Transverse colon (tissue), 4 donors: ENCODE measurements around the gene C2orf92. TPM values are rescaled to one million over a fixed set of nuclear protein-coding genes. Genes with fewer than 3 reads are reported as not detected.

Experiments
- DNase-seq: peaks from one replicate; pipeline ENCODE4 v3.0.0-alpha.2; 2019
- H3K27ac ChIP-seq, 4 donors: fragments of 200-600 bp; sonication (generic); 2 replicates each; pipeline ENCODE4 v1.5.1; 2016 to 2018; ENCODE audit warnings: inconsistent platforms in 4 of 4
- H3K27me3 ChIP-seq: fragments of 200-600 bp; sonication (generic); 2 replicates; pipeline ENCODE4 v1.5.1; 2017; ENCODE audit warnings: inconsistent platforms
- H3K36me3 ChIP-seq, 4 donors: fragments of 200-600 bp; sonication (generic); 2 replicates each; pipeline ENCODE4 v1.5.1; 2017 to 2019; ENCODE audit warnings: inconsistent platforms in 4 of 4
- H3K4me1 ChIP-seq, 4 donors: fragments of 200-600 bp; sonication (generic); 2 replicates each; pipeline ENCODE4 v1.5.1; 2017 to 2020; ENCODE audit warnings: inconsistent platforms in 4 of 4
- H3K4me3 ChIP-seq, 4 donors: fragments of 200-600 bp; sonication (generic); 1 replicate in 1 of 4; 2 replicates in 3 of 4; pipeline versions ENCODE4 v1.5.1 to v1.6.1; 2017 to 2019; ENCODE audit warnings: inconsistent platforms in 4 of 4
- H3K9me3 ChIP-seq, 2 donors: fragments of 200-600 bp; sonication (generic); 2 replicates each; pipeline ENCODE4 v1.5.1; 2017 to 2019; ENCODE audit warnings: inconsistent platforms in 2 of 2
- EP300 ChIP-seq: sonication (generic); formaldehyde crosslinking; IDR thresholded peaks from one replicate; pipeline ENCODE4 v1.6.1; 2017; ENCODE audit warnings: antibody characterized with exemption, low read depth
- POLR2A ChIP-seq: fragments of 450-650 bp; IDR thresholded peaks from one replicate; pipeline ENCODE4 v1.6.1; 2016; ENCODE audit warnings: antibody characterized with exemption, mild to moderate bottlenecking, moderate library complexity
- POLR2AphosphoS5 ChIP-seq, 3 donors: sonication (generic); formaldehyde crosslinking; IDR thresholded peaks; one replicate each; pipeline ENCODE4 v1.6.1; 2016; ENCODE audit warnings: antibody characterized with exemption in 3 of 3
- WGBS, 2 donors: methylation state at CpG; one replicate each; pipeline ENCODE4 v1.1.5; 2018; ENCODE audit warnings: low coverage in 1 of 2; 5-methylcytosine and 5-hydroxymethylcytosine counted together
- in situ Hi-C, 4 donors: fragments of 200-750 bp; cut with MboI; loops; one replicate each; pipeline versions ENCODE4 v1.15.0 to v1.15.1; 2017; ENCODE audit warnings: low sequenced_read_pairs in 3 of 4, low pct_ligation_motif_present in 1 of 4, low pct_unique_long_range_greater_than_20kb in 1 of 4
- intact Hi-C: fragments of 100-400 bp; cut with DNase I; formaldehyde crosslinking; loops from one replicate; pipeline ENCODE4 v1.15.1; 2023; ENCODE audit warnings: low total_unique reads
- total RNA-seq, 4 donors: library from RNA; depleted of rRNA; stranded (reverse); fragments of >200 nt; gene quantifications; one replicate each; pipeline ENCODE4 v1.1.0, GENCODE V29; 2016
- TF ChIP-seq, protein P1 (sequence below), 5 experiments: fragments of 200-600 bp in 3 of 5; fragments of 450-650 bp in 2 of 5; sonication (generic) in 3 of 5; IDR thresholded peaks; 1 replicate in 2 of 5; 2 replicates in 3 of 5; pipeline ENCODE4 v1.5.1; 2016 to 2017; ENCODE audit warnings: antibody characterized with exemption in 5 of 5, inconsistent platforms in 3 of 5, mild to moderate bottlenecking in 2 of 5, moderate library complexity in 1 of 5

C2orf92 gene
- total RNA-seq, 4 donors from 2014 or later = 13.8 to 27.3 (median 17.9) TPM

GRCh38 chr2:97747285-97747684, 77.8 kb downstream of the C2orf92 start:
- H3K4me1 ChIP-seq = peaks cover 0 to 19% (median 7%) of the 10 kb centered on the region in 4 donors
- in situ Hi-C loops = no loop called here
- H3K36me3 ChIP-seq = peaks cover 0 to 7% (median 0%) of the 10 kb centered on the region in 4 donors
- H3K9me3 ChIP-seq = no peaks in the 10 kb centered on the region
- WGBS, 2 donors = 57 to 60% methylated on average over 3 of the region's 3 CpGs
- H3K4me3 ChIP-seq = no peak overlapping the region
- H3K27ac ChIP-seq = no peak overlapping the region
- no peak for DNase-seq
- intact Hi-C loops = no loop called here
- no peaks in the 10 kb centered on the region for H3K27me3 ChIP-seq
- TF ChIP-seq, protein P1, sequence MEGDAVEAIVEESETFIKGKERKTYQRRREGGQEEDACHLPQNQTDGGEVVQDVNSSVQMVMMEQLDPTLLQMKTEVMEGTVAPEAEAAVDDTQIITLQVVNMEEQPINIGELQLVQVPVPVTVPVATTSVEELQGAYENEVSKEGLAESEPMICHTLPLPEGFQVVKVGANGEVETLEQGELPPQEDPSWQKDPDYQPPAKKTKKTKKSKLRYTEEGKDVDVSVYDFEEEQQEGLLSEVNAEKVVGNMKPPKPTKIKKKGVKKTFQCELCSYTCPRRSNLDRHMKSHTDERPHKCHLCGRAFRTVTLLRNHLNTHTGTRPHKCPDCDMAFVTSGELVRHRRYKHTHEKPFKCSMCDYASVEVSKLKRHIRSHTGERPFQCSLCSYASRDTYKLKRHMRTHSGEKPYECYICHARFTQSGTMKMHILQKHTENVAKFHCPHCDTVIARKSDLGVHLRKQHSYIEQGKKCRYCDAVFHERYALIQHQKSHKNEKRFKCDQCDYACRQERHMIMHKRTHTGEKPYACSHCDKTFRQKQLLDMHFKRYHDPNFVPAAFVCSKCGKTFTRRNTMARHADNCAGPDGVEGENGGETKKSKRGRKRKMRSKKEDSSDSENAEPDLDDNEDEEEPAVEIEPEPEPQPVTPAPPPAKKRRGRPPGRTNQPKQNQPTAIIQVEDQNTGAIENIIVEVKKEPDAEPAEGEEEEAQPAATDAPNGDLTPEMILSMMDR (IDR thresholded peaks at IDR 0.05) = no peak
- no peak for TF ChIP-seq POLR2A
- no peak for TF ChIP-seq EP300
- no peak for TF ChIP-seq POLR2AphosphoS5 (IDR thresholded peaks at IDR 0.05)

GRCh38 chr2:97747716-97748115, 78.2 kb downstream of the C2orf92 start:
- peaks cover 0 to 7% (median 0%) of the 10 kb centered on the region in 4 donors for H3K36me3 ChIP-seq
- no peak overlapping the region for H3K27ac ChIP-seq
- peaks cover 0 to 19% (median 7%) of the 10 kb centered on the region in 4 donors for H3K4me1 ChIP-seq
- no peaks in the 10 kb centered on the region for H3K9me3 ChIP-seq
- DNase-seq = no peak
- no peak for TF ChIP-seq EP300
- TF ChIP-seq, protein P1 (IDR thresholded peaks at IDR 0.05) = no peak
- TF ChIP-seq POLR2AphosphoS5 (IDR thresholded peaks at IDR 0.05) = no peak
- no peak for TF ChIP-seq POLR2A
- 40 to 71% methylated on average over 1 to 4 of the region's 4 CpGs for WGBS, 2 donors
- in situ Hi-C loops = no loop called here
- H3K4me3 ChIP-seq = no peak overlapping the region
- H3K27me3 ChIP-seq = no peaks in the 10 kb centered on the region
- intact Hi-C loops = no loop called here

GRCh38 chr2:97749581-97749980, 80.1 kb downstream of the C2orf92 start:
- intact Hi-C loops = no loop called here

GRCh38 chr2:97750017-97750416, 80.5 kb downstream of the C2orf92 start:
- WGBS, 2 donors = 97% methylated on average over 4 of the region's 4 CpGs; no CpG with 5 or more reads in 1 of the 2 donors
- DNase-seq = no peak

More at GRCh38 chr2:97749581-97749980, 80.1 kb downstream of the C2orf92 start:
- H3K4me1 ChIP-seq = peaks cover 0 to 19% (median 7%) of the 10 kb centered on the region in 4 donors
- WGBS, 2 donors = 82% methylated on average over 5 of the region's 5 CpGs; no CpG with 5 or more reads in 1 of the 2 donors
- H3K27ac ChIP-seq = no peak overlapping the region
- in situ Hi-C loops = no loop called here
- DNase-seq = no peak
- TF ChIP-seq POLR2A = no peak
- no peaks in the 10 kb centered on the region for H3K27me3 ChIP-seq
- H3K36me3 ChIP-seq = peaks cover 0 to 7% (median 0%) of the 10 kb centered on the region in 4 donors
- H3K9me3 ChIP-seq = no peaks in the 10 kb centered on the region
- no peak overlapping the region for H3K4me3 ChIP-seq

More at GRCh38 chr2:97750017-97750416, 80.5 kb downstream of the C2orf92 start:
- peaks cover 0 to 19% (median 7%) of the 10 kb centered on the region in 4 donors for H3K4me1 ChIP-seq
- no peaks in the 10 kb centered on the region for H3K9me3 ChIP-seq
- intact Hi-C loops = no loop called here
- H3K27ac ChIP-seq = no peak overlapping the region
- in situ Hi-C loops = no loop called here
- TF ChIP-seq, protein P1 (IDR thresholded peaks at IDR 0.05) = no peak
- no peak for TF ChIP-seq POLR2A
- no peak for TF ChIP-seq POLR2AphosphoS5 (IDR thresholded peaks at IDR 0.05)
- TF ChIP-seq EP300 = no peak
- no peaks in the 10 kb centered on the region for H3K27me3 ChIP-seq
- peaks cover 0 to 7% (median 0%) of the 10 kb centered on the region in 4 donors for H3K36me3 ChIP-seq
- no peak overlapping the region for H3K4me3 ChIP-seq
